ENCODE measurements around the gene NPAS2. TPM values are rescaled to one million over a fixed set of nuclear protein-coding genes. Genes with fewer than 3 reads are reported as not detected.

The NPAS2 gene
- total and polyA plus RNA-seq, 2 of the 8 experiments (the other 6 are each of a cell fraction or from before 2014, with no cell fraction given): 1.8 to 1.9 TPM

DNA sequence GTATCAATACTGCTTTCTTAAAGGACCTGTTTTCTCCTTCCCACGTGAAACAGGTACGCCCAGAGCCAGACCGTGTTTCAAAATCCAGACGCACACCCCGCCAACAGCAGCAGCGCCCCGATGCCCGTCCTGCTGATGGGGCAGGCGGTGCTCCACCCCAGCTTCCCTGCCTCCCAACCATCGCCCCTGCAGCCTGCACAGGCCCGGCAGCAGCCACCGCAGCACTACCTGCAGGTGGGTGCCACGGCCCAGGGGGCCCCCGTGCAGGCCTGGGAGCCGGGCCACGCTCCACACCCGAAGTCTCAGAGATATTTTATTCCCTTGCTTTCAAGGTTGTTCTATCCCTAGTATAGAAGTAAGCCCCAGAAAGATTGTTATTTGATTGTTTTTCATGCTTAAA, 173.4 kb downstream of the NPAS2 start:
- H4K91ac ChIP-seq (replicated peaks; ENCODE audit: insufficient read length, low read length): no peak overlapping the region
- H3K79me1 ChIP-seq (ENCODE audit: low read depth, low read length): no peaks in the 10 kb centered on the region
- no peak overlapping the region for H4K8ac ChIP-seq (ENCODE audit: extremely low read depth, insufficient read depth, low read length)
- H4K5ac ChIP-seq (ENCODE audit: insufficient read length, low read depth, low read length): no peak overlapping the region
- H2BK15ac ChIP-seq (ENCODE audit: low read length): no peak overlapping the region
- no peak for DNase-seq (ENCODE audit: low read depth in 1 of 2, low spot score in 2 of 2)
- no peak for FAIRE-seq
- H2BK5ac ChIP-seq (ENCODE audit: low read depth, low read length): no peak overlapping the region
- H3K4me2 ChIP-seq (ENCODE audit: insufficient read depth in 1 of 2, low read depth in 2 of 2, low read length in 2 of 2): no peak overlapping the region
- H3K9ac ChIP-seq (replicated peaks in 1 of 4; ENCODE audit: extremely low read depth in 1 of 4, low read depth in 3 of 4, low read length in 3 of 4): no peak overlapping the region
- H3K4me1 ChIP-seq (replicated peaks in 1 of 4; ENCODE audit: control insufficient read depth in 3 of 4, insufficient read depth in 4 of 4, low read length in 3 of 4): peaks cover 0 to 2% (median under 1%) of the 10 kb centered on the region in 4 experiments; a peak in 2 of 7 replicates
- H3K36me3 ChIP-seq (ENCODE audit: control insufficient read depth in 2 of 4, insufficient read depth in 4 of 4, low read length in 3 of 4): no peaks in the 10 kb centered on the region
- no peaks in the 10 kb centered on the region for H3K27me3 ChIP-seq (replicated peaks in 1 of 4; ENCODE audit: control insufficient read depth in 3 of 4, extremely low read depth in 1 of 4, insufficient read depth in 3 of 4, low read length in 3 of 4)
- H3K4ac ChIP-seq (replicated peaks; ENCODE audit: insufficient read length, low read depth, low read length): no peak overlapping the region
- H2BK20ac ChIP-seq (ENCODE audit: low read length): no peak overlapping the region
- no peak overlapping the region for H3K18ac ChIP-seq (ENCODE audit: extremely low read depth, low read length)
- no peak overlapping the region for H3K27ac ChIP-seq (ENCODE audit: low read depth, low read length)
- ChIA-PET CTCF (ENCODE audit: partially characterized antibody) (interaction anchor here (1.4 to 1.5 kb wide), 2 partner anchors 8 to 263 kb away, joined by 3 read pairs; no protein-coding TSS in a partner anchor), POLR2A (ENCODE audit: partially characterized antibody) (interaction anchor here (7.0 kb wide), 1 partner anchor 11 kb away, joined by 63 read pairs; the partner anchor contains the start of gene RPL31)
- H4K20me1 ChIP-seq (replicated peaks in 1 of 2; ENCODE audit: control insufficient read depth in 1 of 2, insufficient read depth in 2 of 2, low read length in 2 of 2): no peaks in the 10 kb centered on the region
- no peak overlapping the region for H2AFZ ChIP-seq (ENCODE audit: low read length)
- no peak overlapping the region for H3K56ac ChIP-seq (replicated peaks; ENCODE audit: insufficient read length, low read depth, low read length)
- 94% methylated on average over 17 of the region's 17 CpGs; no CpG with 5 or more reads in 1 of the 2 experiments for WGBS, 2 experiments (ENCODE audit: extremely low coverage in 1 of 2, insufficient coverage in 1 of 2, insufficient read length in 1 of 2, insufficient replicate concordance in 2 of 2, low coverage in 1 of 2, low lambda C conversion rate in 2 of 2, missing lambda C conversion rate in 1 of 2)
- H3K9me3 ChIP-seq (ENCODE audit: insufficient read depth in 2 of 2, low read depth in 1 of 2, low read length in 1 of 2): no peaks in the 10 kb centered on the region
- H2BK12ac ChIP-seq (ENCODE audit: low read depth, low read length): no peak overlapping the region
- no peak overlapping the region for H2AK5ac ChIP-seq (ENCODE audit: low read depth, low read length)
- H3K14ac ChIP-seq (ENCODE audit: insufficient read length): no peak overlapping the region
- H3K23me2 ChIP-seq (ENCODE audit: low read depth, low read length): no peaks in the 10 kb centered on the region
- H3K79me2 ChIP-seq (ENCODE audit: control insufficient read depth in 1 of 2, insufficient read depth in 2 of 2, low read length in 2 of 2): no peaks in the 10 kb centered on the region
- no peak overlapping the region for H3K4me3 ChIP-seq (ENCODE audit: extremely low read depth in 1 of 4, insufficient read depth in 2 of 4, low read depth in 3 of 4, low read length in 4 of 4)
- no peak overlapping the region for H2BK120ac ChIP-seq (replicated peaks; ENCODE audit: low read depth, low read length)
- TF ChIP-seq JUND (IDR thresholded peaks at IDR 0.05; ENCODE audit: low read length): no peak
- TF ChIP-seq EGR1 (IDR thresholded peaks at IDR 0.05; ENCODE audit: borderline replicate concordance, low read depth, low read length): no peak
- no peak for TF ChIP-seq KDM1A (IDR thresholded peaks at IDR 0.05; ENCODE audit: borderline replicate concordance, low read length)
- no peak overlapping the region for H3K23ac ChIP-seq (ENCODE audit: insufficient read length)

All from H1 (cell line).